Kasumi-1 (cell line): ENCODE results near the gene OTOG.
"Not testable (repeated sequence)": the region's sequence is repeated elsewhere in the genome, so short reads cannot be mapped to it uniquely, and the experiment has no call there.

Source experiments
- DNase-seq, 2 experiments: peaks; one replicate each; lab custom pipeline; 2025; lab: John Stamatoyannopoulos, UW

The OTOG gene

DNA sequence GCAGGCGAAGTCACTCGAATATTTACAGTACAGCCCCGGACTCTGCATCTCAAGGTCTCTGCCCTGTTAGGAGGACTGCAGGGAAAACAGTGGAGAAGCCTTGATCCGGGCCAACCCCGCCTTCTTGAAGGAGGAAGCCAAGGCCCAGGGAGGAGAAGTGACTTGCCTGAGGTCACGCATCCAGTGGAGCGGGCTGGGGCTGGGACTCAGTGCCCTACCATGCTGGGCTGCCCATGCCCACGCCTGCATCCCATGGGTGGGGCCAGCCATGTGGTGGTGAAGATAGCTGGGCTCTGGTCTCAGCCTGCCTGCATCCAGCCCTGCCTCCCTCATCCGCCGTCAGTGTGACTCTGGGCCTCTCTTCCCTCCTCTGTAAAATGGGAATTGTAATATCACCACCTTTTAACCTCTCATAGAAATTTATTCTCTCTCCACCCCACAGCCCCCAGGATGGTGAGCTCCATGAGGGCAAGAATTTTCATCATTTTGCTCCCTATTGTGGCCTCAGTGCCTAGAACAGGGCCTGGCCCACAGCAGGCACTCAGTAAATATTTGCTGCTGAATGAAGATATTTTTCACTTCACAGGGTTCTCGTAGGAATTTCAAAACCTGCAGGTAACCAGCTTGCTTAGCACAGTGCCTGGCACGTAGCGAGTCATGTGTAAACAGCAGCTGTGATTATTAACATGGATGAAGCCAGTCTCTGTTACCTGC lies 57.3 kb downstream of the OTOG start:
- no peak for DNase-seq

- no peak for DNase-seq
Measured at GRCh38 chr11:17604915-17605233, 57.8 kb downstream of the OTOG start.

DNA sequence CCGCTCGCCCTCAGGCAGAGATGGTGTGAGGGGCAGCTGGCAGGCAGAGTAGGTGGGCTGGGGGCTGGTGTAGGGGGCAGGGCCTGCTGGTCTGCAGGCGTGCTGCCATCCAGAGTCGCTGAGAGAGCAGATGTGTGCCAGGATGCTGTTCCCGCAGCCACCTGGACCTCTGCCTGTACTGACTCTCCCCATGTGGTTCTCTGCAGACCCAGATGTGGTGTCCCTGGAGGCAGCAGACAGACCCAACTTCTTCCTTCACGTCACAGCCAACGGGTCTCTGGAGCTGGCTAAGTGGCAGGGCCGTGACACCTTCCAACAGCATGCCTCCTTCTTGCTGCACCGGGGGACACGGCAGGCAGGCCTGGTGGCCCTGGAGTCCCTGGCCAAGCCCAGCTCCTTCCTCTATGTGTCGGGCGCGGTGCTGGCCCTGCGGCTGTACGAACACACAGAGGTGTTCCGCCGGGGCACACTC lies 58.6 kb downstream of the OTOG start:
- DNase-seq = no peak

- no peak for DNase-seq
Measured at GRCh38 chr11:17606233-17607082, 59.4 kb downstream of the OTOG start.

DNA sequence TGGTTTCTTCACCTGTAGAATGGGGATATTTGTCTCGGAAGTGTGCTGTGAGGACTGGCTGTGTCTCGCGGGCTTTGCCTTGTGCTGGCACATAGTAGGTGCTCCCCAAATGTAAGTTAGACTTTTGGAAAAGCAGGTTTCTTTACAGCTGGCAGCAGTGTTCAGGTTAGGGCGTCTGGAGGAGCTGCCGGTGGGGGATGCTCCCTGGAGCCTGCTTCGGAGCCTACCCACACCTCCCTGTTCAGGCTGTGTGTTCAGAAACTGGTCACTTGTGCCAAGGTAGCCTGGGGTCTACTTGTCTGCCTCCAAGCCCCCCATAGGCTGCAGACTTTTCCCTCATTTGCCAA lies 60.0 kb downstream of the OTOG start:
- no peak for DNase-seq

DNA sequence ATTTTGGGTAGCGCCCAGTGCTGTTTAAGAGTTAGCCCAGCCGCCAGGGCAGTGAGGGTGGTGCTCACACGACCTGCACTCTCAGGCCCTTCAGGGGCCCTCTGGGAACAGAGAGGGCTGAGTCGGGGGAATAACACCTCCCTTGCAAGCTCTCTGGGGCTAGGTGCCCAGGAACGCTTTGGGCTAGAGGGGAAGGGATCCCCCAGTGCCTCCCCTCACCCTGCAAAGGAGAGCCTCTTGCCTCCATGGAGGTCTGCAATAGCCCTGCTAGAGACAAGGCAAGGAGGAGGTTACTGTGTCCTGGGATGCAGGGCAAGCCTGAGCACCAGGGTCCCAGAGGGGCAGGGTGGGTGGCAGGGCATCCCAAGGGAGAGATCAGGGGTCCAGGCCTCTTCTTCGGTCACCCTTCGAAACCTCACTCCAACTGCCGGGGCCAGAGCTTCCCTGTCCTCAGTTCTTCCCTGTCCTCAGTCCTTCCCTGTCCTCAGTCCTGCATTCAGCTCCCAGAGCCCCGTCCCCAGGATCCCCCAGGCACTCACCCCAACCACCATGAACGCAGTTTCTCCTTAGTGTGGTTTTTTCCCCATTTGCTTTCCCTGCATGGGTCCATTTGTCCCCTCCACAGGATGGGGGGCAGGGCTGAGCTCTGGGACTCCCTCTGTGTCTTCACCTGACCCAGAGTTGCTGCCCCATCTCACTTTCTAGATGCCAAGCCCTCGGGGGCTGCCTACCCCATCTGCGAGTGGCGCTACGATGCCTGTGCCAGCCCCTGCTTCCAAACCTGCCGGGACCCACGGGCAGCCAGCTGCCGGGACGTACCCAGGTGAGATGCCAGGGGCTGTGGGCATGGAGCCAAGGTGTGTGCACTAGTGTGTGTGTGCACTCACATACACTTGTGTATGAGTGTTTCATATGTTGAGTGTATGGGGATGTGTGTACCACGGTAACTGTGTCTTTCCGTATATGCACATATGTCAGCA lies 60.8 kb downstream of the OTOG start:
- no peak for DNase-seq

- DNase-seq = no peak
Measured at GRCh38 chr11:17608821-17609220, 61.8 kb downstream of the OTOG start.

DNA sequence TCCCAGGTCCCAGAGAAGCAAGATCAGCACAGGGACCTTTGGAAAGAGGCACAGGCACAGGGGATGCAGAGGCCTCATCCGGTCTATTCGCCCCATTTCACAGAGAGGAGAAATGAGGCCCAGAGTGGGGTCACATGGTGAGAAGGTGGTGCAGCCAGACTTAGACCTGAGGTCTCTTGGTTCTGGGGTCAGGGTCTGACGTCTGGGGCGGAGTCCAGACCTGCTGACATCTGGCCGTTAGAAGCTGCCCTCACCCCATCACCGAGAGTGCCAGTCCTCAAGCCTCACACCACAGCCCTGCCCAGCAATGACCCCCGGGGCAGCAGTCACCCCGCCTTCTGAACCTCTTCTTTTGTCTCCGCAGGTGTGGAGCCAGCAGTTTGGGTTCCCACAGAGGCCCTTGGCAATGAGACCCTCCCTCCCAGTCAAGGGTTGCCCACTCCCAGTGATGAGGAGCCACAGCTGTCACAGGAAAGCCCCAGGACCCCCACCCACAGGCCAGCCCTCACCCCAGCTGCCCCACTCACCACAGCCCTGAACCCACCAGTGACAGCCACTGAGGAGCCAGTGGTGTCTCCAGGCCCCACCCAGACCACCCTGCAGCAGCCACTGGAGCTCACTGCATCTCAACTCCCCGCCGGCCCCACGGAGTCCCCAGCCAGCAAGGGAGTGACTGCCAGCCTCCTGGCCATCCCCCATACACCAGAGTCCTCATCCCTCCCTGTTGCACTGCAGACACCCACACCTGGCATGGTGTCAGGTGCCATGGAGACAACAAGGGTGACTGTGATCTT lies 62.4 kb downstream of the OTOG start:
- DNase-seq = no peak

DNA sequence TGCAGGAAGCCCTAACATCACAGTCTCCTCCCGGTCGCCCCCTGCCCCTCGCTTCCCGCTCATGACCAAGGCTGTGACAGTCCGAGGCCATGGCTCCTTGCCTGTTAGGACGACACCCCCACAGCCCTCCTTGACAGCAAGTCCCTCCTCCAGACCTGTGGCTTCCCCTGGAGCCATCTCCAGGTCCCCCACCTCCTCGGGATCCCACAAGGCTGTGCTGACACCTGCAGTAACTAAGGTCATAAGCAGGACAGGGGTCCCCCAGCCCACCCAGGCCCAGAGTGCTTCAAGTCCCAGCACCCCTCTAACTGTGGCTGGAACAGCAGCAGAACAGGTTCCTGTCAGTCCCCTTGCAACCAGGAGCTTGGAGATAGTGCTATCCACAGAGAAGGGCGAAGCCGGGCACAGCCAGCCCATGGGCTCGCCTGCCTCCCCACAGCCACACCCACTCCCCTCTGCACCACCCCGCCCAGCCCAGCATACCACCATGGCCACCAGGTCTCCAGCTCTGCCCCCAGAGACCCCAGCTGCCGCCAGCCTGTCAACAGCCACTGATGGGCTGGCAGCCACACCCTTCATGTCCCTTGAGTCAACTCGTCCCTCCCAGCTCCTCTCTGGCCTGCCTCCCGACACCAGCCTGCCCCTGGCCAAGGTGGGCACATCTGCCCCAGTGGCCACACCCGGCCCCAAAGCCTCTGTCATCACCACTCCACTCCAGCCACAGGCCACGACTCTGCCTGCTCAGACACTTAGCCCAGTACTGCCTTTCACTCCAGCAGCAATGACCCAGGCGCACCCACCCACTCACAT lies 63.2 kb downstream of the OTOG start:
- DNase-seq = no peak

- no peak for DNase-seq
Measured at GRCh38 chr11:17611049-17611448, 64.0 kb downstream of the OTOG start.

DNA sequence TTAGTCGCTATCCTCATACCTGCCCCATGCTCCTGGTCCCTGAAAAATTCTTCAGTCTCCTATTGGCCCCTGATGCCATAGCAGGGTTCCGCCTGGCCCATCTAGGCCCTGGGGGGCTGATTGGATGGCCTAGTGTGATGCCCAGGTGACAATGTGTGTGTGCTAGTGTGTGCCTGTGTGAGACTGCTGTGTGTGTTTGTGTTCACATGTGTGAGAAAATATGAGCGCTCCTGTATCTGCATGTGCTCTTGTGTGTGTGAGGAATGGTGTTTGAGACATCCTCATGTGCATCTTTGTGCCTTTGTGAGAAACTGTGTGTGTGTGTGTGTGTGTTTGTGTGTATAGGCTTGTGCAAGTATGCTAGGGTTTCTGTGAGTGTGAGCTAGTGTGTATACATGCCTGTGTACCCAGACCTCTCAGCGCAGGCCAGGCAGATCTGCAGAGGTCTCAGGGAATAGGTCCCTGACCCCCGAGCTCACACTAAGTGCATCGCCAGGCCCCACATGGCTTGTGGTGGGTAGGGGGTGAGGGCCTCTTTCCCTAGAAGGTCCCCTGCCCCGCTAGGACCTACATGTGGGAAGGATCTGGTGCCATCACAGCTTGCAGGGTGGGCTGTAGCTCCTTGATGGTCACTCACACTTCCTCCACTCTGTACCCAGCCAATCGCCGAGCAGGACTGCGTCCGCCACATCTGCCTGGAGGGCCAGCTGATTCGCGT lies 64.6 kb downstream of the OTOG start:
- no peak for DNase-seq

GRCh38 chr11:17612221-17613188 lies 65.4 kb downstream of the OTOG start:
- DNase-seq = no peak

DNA sequence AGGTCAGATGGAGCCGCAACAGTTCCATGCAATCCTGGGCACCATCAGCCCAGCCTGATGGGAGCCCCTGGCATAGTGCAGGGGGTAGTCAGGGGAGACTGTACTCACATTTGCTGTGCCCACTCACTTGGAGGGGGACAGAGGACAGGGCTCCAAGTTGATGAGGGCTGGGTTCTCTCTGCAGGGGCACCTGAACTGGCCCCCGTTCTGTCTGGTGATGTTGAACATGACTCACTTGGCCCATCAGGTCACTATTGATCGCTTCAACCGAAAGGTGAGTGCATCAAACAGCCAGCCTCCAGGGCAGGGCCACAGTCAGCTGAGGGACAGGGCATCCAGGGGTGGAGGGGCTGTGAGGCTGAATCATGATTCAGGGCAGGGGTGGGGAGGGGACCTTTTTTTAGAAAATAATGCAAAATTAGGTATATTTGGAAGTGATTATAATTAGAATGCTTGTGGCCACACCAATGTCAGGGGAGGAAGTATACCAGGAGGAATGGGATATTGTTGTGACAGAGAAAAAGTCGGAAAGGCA lies 66.4 kb downstream of the OTOG start:
- DNase-seq = no peak

GRCh38 chr11:17613983-17614382 lies 66.9 kb downstream of the OTOG start:
- DNase-seq = no peak

DNA sequence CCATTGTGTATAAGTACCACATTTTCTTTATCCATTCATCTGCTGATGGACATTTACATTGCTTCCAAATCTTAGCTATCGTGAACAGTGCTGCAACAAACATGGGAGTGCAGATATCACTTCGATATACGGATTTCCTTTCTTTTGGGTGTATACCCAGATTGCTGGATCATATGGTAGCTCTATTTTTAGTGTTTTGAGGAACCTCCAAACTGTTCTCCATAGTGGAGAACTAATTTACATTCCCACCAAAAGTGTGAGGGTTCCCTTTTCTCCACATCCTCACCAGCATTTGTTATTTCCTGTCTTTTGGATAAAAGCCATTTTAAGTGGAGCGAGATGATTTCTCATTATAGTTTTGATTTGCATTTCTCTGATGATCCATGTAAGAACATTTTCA lies 75.7 kb downstream of the OTOG start:
- not testable (repeated sequence) for DNase-seq

DNA sequence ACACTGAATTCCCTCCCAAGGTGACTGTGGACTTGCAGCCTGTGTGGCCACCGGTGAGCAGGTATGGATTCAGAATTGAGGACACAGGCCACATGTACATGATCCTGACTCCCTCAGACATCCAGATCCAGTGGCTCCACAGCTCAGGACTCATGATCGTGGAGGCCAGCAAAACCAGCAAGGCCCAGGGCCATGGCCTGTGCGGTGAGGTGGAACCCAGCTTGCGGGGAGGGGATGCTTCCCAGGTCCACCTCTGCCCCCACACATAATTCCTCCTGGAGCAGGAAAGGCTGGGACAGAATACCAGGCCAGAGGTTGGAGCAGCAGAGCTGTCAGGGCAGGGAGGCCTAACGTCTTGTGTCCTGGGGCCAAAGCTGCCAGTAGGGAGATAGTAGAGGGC lies 82.1 kb downstream of the OTOG start:
- no peak for DNase-seq

- DNase-seq = no peak
Measured at GRCh38 chr11:17630936-17631335, 83.9 kb downstream of the OTOG start.

GRCh38 chr11:17631702-17632365 lies 84.8 kb downstream of the OTOG start:
- no peak for DNase-seq
